HG03039 (cell line): Measurements from ENCODE around the gene H6PD.

ENCODE experiments used
- ATAC-seq: cut with Tn5 transposase; IDR thresholded peaks from one replicate; pipeline ENCODE4 v1.9.1; 2021; ENCODE audit warnings: mild to moderate bottlenecking, moderate library complexity; ENCODE audit not compliant: unreplicated experiment

The H6PD gene

DNA sequence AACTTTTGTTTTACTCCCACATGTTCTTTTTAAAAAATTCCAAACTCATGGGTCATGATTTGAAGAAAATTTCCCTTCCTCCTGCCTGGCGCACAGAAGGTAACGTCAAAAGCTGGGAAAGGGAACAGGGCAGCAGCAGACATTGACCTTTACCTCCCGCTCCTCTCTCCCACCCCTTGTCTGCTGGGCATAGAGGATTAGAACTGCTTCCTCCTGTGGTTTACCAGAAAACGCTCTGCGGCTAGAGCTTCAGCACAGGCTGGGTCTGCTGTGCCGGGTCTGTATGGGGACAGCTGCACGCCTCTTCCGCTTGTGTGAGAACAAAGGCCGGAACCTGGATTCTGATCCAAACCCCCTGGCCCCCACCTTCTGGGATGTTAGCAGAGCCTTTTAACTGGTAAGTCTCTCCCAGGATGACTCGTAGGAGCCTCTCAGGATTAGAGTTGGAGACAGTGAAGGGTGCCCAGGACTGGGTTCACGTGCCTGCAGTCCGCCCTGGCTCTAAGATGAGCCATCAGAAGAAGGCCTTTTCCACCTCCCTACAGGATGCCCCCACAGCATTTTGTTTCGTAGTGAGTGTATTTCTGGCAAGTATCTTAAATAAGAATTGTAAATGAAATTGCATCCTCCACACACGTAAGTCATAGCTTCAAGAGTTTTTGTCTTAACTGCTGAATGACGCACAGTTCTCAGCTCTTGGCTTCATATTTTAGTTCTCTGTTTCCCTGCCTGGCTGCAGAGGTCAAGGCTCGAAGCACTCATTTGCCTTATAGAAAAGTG is 5.2 kb downstream of the H6PD start:
- ATAC-seq = no peak

GRCh38 chr1:9240914-9241820 is 6.6 kb downstream of the H6PD start:
- ATAC-seq = no peak

DNA sequence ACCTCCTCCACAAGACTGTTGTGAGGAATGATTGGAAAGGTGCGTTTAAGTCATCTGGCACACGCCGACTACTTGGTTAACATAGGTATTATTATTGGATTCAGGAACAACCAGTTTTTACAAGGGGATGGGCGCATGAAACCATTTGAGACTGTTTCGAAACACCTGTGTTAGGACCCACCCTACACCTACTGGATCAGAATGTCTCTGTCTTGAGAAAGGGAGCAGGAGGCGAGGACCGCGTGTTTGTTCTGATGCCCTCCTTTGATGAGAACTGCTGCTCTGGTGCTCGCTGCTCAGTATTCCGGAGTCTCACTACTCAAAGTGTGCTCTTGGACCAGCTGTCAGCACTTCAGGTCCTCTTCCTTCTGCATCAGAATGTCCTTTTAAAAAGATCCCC is 7.3 kb downstream of the H6PD start:
- no peak for ATAC-seq

DNA sequence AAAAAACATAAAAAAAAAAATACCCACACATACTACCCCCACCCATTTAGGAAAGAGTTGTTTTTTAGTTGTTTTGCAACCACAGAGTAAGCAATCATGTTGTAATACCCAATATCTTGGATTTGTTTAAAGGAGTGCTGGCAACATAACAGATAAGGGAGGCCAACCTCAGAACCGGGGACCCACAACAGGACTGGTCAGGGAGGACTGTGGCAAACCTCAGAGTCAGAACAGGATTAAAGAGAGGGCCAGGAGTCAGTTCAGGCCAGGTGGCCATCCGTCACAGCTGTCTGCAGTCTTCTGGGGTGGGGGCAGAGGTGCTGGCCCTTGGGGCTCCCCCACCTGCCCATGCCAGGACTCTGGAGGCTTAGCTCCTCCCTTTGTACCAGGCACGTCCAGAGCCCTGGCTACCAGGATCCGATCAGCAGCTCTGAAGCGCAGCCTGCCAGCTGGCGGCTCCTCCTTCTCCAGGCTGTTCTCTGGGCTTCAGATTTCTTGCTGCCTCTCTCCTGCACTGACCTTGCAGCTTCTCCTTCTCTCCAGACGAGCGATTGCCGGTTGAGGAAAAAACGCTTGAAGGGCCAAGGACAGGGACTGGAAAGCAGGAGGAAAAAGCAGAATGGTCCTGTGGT is 7.9 kb downstream of the H6PD start:
- no peak for ATAC-seq

GRCh38 chr1:9243066-9243739 is 8.6 kb downstream of the H6PD start:
- no peak for ATAC-seq

- no peak for ATAC-seq
Measured at GRCh38 chr1:9244501-9245229, 10.1 kb downstream of the H6PD start.

- ATAC-seq = no peak
Measured at GRCh38 chr1:9245230-9245619, 10.7 kb downstream of the H6PD start.

GRCh38 chr1:9245661-9246060 is 11.1 kb downstream of the H6PD start:
- ATAC-seq = no peak

GRCh38 chr1:9246215-9246614 is 11.6 kb downstream of the H6PD start:
- no peak for ATAC-seq

- no peak for ATAC-seq
Measured at GRCh38 chr1:9246841-9247785, 12.5 kb downstream of the H6PD start.

- no peak for ATAC-seq
Measured at GRCh38 chr1:9247894-9248293, 13.3 kb downstream of the H6PD start.

GRCh38 chr1:9248341-9249262 is 14.0 kb downstream of the H6PD start:
- no peak for ATAC-seq

GRCh38 chr1:9249263-9249533 is 14.6 kb downstream of the H6PD start:
- no peak for ATAC-seq

DNA sequence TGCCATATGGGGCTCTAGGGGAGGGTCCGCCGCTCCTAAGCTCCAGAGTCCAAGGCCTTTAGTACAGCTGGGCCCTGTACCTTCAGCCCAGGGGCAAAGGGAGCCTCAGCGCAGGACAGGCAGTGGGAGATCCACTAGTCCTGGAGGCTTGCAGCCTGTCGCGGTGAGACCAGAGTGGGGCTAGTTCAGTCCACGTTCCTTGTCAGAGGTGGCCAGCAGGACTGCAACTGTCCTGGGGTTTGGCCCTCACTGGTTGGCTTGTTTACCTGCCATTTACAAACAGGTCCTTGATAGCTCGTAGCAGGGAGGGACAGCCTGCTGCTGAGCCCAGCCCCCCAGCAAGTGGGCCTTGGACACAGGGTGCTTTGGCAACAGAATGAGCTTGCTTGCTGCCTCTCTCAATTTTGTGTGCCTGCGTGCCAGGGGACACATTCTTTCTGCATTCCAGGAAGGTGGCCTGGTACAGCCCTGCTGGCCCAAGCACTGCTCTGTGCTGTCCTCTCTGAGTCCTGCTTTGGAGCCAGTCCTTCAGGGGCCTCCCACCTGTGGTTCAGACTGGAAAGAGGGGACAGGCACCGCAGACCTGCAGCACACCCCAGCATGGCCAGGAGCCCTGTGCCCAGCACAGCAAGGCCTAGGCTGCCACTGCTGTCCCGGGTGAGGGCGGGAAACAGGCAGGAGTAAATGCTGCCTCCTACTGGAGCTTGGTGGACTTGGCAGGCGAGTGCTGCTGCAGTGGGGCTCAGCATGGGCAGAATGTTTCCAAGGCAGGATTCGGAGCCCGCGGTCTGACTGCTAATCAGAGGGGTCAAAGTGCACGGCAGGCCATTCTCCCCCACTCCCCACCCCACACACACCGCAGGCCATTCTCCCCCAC is 15.2 kb downstream of the H6PD start:
- ATAC-seq = no peak

GRCh38 chr1:9250411-9251381 is 16.1 kb downstream of the H6PD start:
- no peak for ATAC-seq

DNA sequence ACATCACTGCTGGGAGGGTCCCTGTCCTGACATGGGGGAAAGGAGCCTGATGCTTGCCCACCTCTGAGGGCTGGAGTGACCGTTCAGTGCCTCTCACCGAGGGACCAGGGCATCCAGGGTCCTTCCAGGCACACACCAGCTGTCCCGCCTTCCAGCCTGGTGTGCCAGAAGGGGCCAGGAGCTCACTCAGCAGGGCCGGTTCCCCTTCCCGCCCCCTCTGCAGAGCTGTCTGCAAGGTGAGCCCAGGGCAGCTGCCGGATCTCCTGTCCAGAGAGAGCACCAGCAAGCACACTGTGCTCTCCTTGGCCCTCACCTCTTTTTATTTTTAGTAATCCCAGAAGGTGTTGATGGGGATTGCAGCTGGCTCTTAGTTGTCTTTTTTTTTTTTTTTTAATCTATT is 16.9 kb downstream of the H6PD start:
- no peak for ATAC-seq
